IPS DF 6.9 (cell line): ENCODE data around the gene HEBP2.

Experiments
- DNase-seq: peaks from one replicate; pipeline ENCODE4 v3.0.0-alpha.2; 2013; ENCODE audit warnings: low read depth, low spot score
- H3K27ac ChIP-seq: one replicate; pipeline ENCODE4 v1.5.1; 2013; ENCODE audit warnings: low read length, control low read depth
- H3K27me3 ChIP-seq: 2 replicates; pipeline ENCODE4 v1.6.1; 2013; ENCODE audit warnings: mild to moderate bottlenecking, low read length; ENCODE audit not compliant: control insufficient read depth, insufficient read depth
- H3K36me3 ChIP-seq: 2 replicates; pipeline ENCODE4 v1.6.1; 2013; ENCODE audit warnings: low read length; ENCODE audit not compliant: control insufficient read depth, insufficient read depth
- H3K4me1 ChIP-seq: 2 replicates; pipeline ENCODE4 v1.6.1; 2013; ENCODE audit warnings: low read length; ENCODE audit not compliant: control insufficient read depth, insufficient read depth
- H3K4me3 ChIP-seq: 2 replicates; pipeline ENCODE4 v1.5.1; 2013; ENCODE audit warnings: mild to moderate bottlenecking, low read length
- H3K9me3 ChIP-seq: 2 replicates; pipeline ENCODE4 v1.6.1; 2013; ENCODE audit warnings: low read length, inconsistent platforms; ENCODE audit not compliant: control insufficient read depth, insufficient read depth
- WGBS: extraction: QIAGEN DNeasy Blood & Tissue Kit; methylation state at CpG from one replicate; pipeline ENCODE4 v1.1.7; 2013; ENCODE audit warnings: mixed read lengths, missing lambda C conversion rate; ENCODE audit not compliant: insufficient read length, insufficient coverage; 5-methylcytosine and 5-hydroxymethylcytosine counted together

The HEBP2 gene

DNA sequence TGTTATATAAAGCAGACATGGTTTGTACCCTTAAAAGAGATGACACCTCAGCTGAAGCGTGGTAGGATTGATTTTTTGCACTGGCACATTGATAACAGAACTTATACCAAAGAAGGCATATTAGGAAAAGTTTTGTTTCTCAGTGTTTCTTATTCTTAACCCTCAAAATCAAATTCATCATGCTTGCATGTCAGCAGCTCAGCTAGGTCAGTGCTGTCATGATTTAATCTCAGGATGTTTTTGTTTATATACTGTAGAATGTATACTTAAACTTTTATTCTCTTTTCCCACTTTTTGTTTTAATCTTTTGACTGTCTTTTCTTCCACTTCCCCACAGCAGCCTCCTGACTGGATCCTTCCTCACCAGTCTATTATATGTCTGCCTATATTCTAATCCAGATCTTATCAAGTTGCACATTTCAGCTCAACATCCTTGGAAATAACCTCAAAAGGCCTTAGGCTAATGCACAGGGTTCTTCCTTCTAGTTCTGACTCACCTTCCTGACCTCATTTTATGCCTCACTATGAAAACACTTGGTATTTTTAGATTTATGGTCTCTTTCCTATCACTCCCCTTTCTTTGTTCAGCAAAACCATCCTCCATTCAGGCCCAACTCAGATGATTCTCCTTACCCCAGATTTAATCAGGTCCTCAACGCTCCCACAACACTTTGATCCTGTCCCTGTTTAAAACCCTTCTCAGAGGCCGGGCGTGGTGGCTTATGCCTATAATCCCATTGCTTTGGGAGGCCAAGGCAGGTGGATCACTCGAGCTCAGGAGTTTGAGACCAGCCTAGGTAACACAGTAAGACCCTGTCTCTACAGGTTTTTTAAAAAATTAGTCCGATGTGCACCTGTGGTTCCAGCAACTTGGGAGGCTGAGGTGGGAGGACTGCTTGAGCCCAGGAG, 7.2 kb downstream of the HEBP2 start:
- no peak for DNase-seq
- Histone ChIP-seq H3K4me3 (no peak overlapping the region), H3K4me1 (no peaks in the 10 kb centered on the region), H3K9me3 (no peaks in the 10 kb centered on the region), H3K36me3 (peaks cover 7% of the 10 kb centered on the region; the same call in 1 of the 2 replicates), H3K27me3 (no peaks in the 10 kb centered on the region), H3K27ac (no peak overlapping the region)
- WGBS = no CpG with 5 or more reads among the region's 6 CpGs

DNA sequence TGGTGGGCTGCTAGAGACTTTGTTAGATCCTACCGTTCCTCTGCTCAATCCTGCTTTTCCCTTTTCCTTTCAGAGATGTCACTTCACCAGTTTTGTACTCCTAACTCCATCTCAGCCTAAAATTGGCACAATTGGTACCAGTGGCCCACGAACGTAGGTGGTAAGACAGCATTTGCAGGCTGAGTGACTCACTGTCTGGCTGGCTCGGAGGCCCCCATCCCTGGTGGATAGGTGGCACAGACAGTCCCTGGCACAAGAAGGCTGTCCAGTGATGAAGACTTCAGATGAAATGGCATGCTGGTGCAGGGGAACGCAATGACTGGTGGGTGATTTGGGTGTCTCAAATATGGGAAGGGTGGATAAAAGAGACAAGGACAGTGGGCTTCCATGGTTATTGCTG, 11.1 kb downstream of the HEBP2 start:
- H3K27ac ChIP-seq = no peak overlapping the region
- no peak for DNase-seq
- no peaks in the 10 kb centered on the region for H3K4me1 ChIP-seq
- 0 out of 2 replicates have a peak, but pooled peaks cover 3% of the 10 kb centered on the region for H3K36me3 ChIP-seq
- no peaks in the 10 kb centered on the region for H3K9me3 ChIP-seq
- no peaks in the 10 kb centered on the region for H3K27me3 ChIP-seq
- WGBS = no CpG with 5 or more reads among the region's 5 CpGs
- H3K4me3 ChIP-seq = no peak overlapping the region

DNA sequence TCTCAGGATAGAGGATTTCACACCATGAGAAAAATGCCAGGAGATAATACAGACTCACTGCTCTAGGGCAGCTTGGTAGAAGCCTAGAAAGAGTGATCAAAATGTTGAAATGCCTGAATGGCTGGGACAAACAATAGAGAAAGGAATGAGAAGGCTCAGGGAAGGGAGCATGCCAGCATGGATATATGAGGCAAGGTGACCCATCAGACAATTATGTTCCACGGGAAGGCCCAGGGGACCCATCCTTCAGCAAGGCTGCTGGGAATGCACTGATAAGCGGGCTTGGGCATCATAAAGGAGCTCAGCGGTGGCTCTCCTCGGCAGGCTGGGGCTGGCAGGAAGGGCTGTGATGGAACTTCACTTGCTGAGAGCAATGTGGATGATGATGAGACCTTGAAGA, 12.2 kb downstream of the HEBP2 start:
- no CpG with 5 or more reads among the region's 4 CpGs for WGBS
- no peak for DNase-seq

DNA sequence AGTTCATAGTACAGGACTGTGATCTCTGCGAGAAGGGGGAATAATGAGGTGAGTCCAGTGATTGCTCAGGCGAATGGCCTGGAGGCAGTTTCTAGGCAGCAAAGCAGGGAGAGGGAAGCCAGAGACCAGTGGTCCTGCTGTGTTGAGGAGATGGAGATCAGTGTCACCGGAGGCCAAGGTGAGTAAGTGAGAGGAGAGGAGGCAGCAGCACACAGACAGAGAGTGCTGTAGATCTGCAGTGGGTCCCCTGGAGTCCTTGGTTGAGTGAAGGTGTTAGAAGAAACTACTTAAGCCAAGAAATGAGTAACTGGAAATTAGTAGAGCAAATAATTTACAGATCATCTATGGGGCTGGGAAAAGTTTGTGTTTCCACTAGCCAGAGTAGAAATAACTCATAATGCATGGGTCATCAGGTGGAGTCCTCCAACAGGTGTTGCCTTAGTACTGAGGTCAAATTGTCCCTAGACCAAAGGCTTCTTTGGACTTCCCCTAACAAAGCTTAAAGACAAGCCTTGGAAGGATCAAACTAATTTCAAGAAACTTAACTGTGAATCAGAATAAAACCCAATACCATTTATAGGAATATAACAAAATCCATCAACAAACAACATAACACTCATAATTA, 13.6 kb downstream of the HEBP2 start:
- no peak for DNase-seq
- H3K4me3 ChIP-seq = no peak overlapping the region
- H3K9me3 ChIP-seq = no peaks in the 10 kb centered on the region
- no peaks in the 10 kb centered on the region for H3K36me3 ChIP-seq
- WGBS = no CpG with 5 or more reads among the region's 3 CpGs
- no peaks in the 10 kb centered on the region for H3K4me1 ChIP-seq
- H3K27ac ChIP-seq = no peak overlapping the region
- H3K27me3 ChIP-seq = no peaks in the 10 kb centered on the region

More for the DNA sequence above, 12.2 kb downstream of the HEBP2 start:
- Histone ChIP-seq H3K27me3 (no peaks in the 10 kb centered on the region), H3K4me3 (no peak overlapping the region), H3K9me3 (no peaks in the 10 kb centered on the region), H3K36me3 (0 out of 2 replicates have a peak, but pooled peaks cover 3% of the 10 kb centered on the region), H3K4me1 (no peaks in the 10 kb centered on the region), H3K27ac (no peak overlapping the region)

DNA sequence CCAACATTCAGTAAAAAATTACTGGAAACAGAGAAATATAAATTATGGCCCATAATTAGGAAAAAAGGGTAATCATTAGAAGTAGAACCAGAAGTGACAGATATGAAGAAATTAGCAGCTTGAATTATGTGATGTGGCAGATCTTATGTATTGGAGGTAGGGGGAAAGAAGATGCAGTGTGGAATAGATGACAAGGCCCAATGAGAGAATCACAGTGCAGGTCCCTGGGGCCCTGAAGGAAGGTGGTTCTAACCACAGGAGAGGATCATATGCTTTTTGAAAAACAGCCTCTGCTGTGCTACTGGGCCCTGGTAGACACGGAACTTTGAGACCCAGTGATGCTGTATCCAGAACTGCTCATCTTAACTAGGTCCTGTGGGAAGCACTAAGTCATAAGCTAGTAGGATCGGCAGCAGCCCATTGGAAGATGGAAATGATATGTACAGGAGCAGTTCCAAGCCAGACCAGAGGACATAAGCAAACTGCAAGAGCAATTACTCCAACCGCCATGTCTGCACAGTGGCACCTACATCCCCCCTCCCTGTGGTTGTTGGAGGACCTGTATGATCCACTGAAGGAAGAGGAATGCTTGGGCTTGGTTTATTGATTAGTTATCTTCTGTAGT, 14.2 kb downstream of the HEBP2 start:
- H3K27ac ChIP-seq = no peak overlapping the region
- WGBS = no CpG with 5 or more reads among the region's 3 CpGs

DNA sequence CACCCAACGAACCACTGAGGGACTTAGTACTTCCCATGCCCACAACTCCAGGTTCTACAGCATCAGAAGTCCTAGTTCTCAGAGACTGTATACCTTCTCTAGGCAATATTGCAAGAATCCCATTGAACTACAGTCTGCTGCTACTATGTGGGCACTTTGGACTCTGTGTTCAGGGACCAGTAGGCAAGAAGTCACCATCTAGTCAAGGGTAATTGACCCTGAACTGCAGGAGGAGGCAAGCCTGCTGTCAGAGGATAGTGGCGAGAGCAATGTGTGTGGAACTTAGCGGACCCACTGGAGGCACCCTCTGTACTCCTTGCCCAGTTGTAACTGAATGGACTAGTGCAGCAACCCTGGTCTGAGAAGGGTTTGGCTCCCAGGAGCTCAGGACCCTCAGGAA, 15.7 kb downstream of the HEBP2 start:
- no peak overlapping the region for H3K27ac ChIP-seq
- H3K36me3 ChIP-seq = peaks cover 5% of the 10 kb centered on the region; the same call in 1 of the 2 replicates
- no peaks in the 10 kb centered on the region for H3K27me3 ChIP-seq
- no peaks in the 10 kb centered on the region for H3K9me3 ChIP-seq
- H3K4me3 ChIP-seq = no peak overlapping the region
- no peak for DNase-seq
- no peaks in the 10 kb centered on the region for H3K4me1 ChIP-seq
- no CpG with 5 or more reads among the region's 3 CpGs for WGBS

More for the DNA sequence above, 14.2 kb downstream of the HEBP2 start:
- Histone ChIP-seq H3K36me3 (no peaks in the 10 kb centered on the region), H3K4me1 (no peaks in the 10 kb centered on the region), H3K9me3 (no peaks in the 10 kb centered on the region), H3K4me3 (no peak overlapping the region), H3K27me3 (no peaks in the 10 kb centered on the region)
- DNase-seq = no peak

DNA sequence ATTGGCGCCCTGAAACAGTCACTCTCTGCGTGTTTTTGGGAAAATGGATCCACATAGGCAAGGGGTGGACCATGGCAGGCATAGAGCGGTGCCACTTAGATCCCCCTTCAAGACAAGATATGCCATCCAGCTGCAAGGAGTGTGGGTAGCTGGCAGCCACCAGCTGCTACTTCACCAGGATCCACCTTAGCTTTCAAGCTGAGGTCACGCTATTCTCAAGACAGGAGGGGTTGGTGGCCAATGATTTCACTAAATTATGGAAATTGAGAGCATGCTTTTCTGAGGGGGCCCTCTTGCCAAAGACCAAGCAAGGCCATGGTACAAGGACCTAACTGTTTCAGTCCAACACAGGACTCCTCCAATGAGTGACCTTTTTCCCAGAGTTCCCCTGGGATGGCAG, 16.3 kb downstream of the HEBP2 start:
- WGBS = no CpG with 5 or more reads among the region's 4 CpGs
- Histone ChIP-seq H3K4me3 (no peak overlapping the region), H3K4me1 (no peaks in the 10 kb centered on the region), H3K27me3 (no peaks in the 10 kb centered on the region), H3K27ac (no peak overlapping the region), H3K36me3 (peaks cover 5% of the 10 kb centered on the region; the same call in 1 of the 2 replicates), H3K9me3 (no peaks in the 10 kb centered on the region)
- no peak for DNase-seq

DNA sequence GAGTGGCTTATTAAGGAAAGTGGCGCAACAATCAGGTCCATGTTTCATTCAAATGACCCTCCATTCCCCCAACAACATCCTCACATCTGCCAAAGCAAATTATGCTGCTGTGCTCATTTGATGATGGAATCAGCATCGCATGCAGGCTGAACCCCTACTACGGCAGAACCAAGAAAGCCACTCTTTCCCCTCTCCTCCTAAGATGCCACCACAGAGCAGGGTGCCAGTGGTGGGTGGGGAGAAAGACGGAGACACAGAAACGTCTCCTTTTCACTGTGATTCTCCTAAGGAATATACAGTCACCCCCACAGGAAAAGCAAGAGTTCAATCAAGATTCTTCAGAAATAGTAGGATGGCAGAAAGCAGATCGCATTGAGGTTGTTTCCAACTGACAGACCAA, 17.1 kb downstream of the HEBP2 start:
- Histone ChIP-seq H3K27me3 (no peaks in the 10 kb centered on the region), H3K9me3 (no peaks in the 10 kb centered on the region), H3K4me3 (no peak overlapping the region), H3K4me1 (no peaks in the 10 kb centered on the region), H3K36me3 (peaks cover 5% of the 10 kb centered on the region; the same call in 1 of the 2 replicates), H3K27ac (no peak overlapping the region)
- WGBS = no CpG with 5 or more reads among the region's 6 CpGs
- DNase-seq = no peak

DNA sequence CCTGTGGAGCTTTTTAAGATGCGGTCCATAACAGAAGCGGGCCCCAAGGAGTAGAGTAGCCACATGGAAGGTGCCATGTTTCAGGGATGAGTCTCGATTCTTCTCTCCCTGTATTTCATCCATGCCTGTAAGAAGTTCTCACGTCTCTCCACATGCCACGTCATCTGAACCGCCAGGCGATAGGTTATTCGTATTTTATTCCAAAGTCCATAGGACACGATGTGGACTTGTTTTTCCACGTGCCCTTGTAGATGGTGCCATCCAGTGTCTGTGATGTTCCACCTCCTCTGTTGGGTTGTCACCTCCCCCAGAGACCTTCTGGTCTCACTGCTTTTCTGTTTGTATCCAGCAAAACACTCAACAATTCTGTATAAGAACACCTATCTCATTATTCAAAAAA, 17.6 kb downstream of the HEBP2 start:
- peaks cover 5% of the 10 kb centered on the region; the same call in 1 of the 2 replicates for H3K36me3 ChIP-seq
- no peak for DNase-seq
- H3K27me3 ChIP-seq = no peaks in the 10 kb centered on the region
- H3K4me3 ChIP-seq = no peak overlapping the region
- no CpG with 5 or more reads among the region's 10 CpGs for WGBS
- no peak overlapping the region for H3K27ac ChIP-seq
- H3K9me3 ChIP-seq = no peaks in the 10 kb centered on the region
- H3K4me1 ChIP-seq = no peaks in the 10 kb centered on the region

DNA sequence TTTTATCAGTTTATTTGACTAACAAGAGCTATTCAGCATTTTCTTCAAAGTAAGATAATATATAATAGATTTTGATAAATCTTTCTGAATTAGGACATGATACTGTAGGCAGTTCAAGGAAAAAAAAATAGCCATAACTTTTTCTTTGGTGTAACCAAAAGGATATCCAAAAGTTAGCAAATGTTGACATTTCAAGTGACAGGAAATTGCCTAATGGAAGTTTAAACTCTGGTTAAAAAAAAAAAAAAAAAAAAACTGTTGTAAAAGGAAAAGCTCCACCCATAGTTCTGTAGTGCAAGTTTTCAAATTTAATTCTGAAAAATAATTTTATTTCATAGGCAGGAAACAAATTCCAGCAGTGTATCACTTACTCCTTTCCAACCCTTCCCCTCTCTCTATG, 18.8 kb downstream of the HEBP2 start:
- Histone ChIP-seq H3K9me3 (no peaks in the 10 kb centered on the region), H3K36me3 (peaks cover 5% of the 10 kb centered on the region; the same call in 1 of the 2 replicates)
- DNase-seq = no peak

More for the DNA sequence above, 18.8 kb downstream of the HEBP2 start:
- H3K4me1 ChIP-seq = no peaks in the 10 kb centered on the region
- no peaks in the 10 kb centered on the region for H3K27me3 ChIP-seq
- no peak overlapping the region for H3K27ac ChIP-seq
- no peak overlapping the region for H3K4me3 ChIP-seq
